ENCODE data around the gene SMAD1.

GRCh38 chr4:145446184-145446583 is 35.5 kb upstream of the SMAD1 start:
- no peak for TF ChIP-seq EZH2 (IDR thresholded peaks at IDR 0.05)
- no peak for TF ChIP-seq CTCF (IDR thresholded peaks at IDR 0.05)
- TF ChIP-seq EZH2phosphoT487 (IDR thresholded peaks at IDR 0.05): no peak
